ENCODE results near the gene LRRC23. TPM values are rescaled to one million over a fixed set of nuclear protein-coding genes. Genes with fewer than 3 reads are reported as not detected.
A peak's percentile ranks its signal among the peaks of the same experiment; 100 is the strongest.

Gene LRRC23
- total and polyA plus RNA-seq, 9 of the 15 experiments (the other 6 are each of a cell fraction or from before 2014, with no cell fraction given), result 2.2 to 7.0 (median 3.0) TPM

GRCh38 chr12:6903722-6904121 is 900 bp upstream of the LRRC23 start:
- Histone ChIP-seq H3K27ac (ENCODE audit: extremely low read depth, low read depth, low read length) (0 out of 3 replicates have a peak overlapping the region, but pooled peaks have one; percentile 83), H3K4me3 (no peak overlapping the region), H3K4me2 (ENCODE audit: insufficient read depth, low read length) (peak overlapping the region; percentile 96; the same call in 1 of the 2 replicates), H3K9ac (ENCODE audit: insufficient read depth in 1 of 2, low read depth in 2 of 2, low read length in 2 of 2) (peak overlapping the region in 1 of 2 experiments; percentile 79; a peak in 1 of 4 replicates), H3K79me2 (ENCODE audit: control insufficient read depth, insufficient read depth, low read length) (no peaks in the 10 kb centered on the region), H3K27me3 (ENCODE audit: control insufficient read depth in 2 of 2, insufficient read depth in 2 of 2, low read length in 2 of 2) (no peaks in the 10 kb centered on the region), H2AFZ (ENCODE audit: low read depth, low read length) (peak overlapping the region; percentile 98), H4K20me1 (replicated peaks; ENCODE audit: control insufficient read depth, insufficient read depth, low read length) (no peaks in the 10 kb centered on the region), H3K4me1 (replicated peaks in 1 of 2; ENCODE audit: control insufficient read depth in 2 of 2, insufficient read depth in 2 of 2, low read length in 2 of 2) (peaks cover 13 to 25% of the 10 kb centered on the region in 2 experiments), H3K9me3 (replicated peaks; ENCODE audit: control insufficient read depth, insufficient read depth, low read depth, low read length) (no peaks in the 10 kb centered on the region; the same call in 1 of the 2 replicates), H3K9me1 (ENCODE audit: control insufficient read depth, insufficient read depth, low read length) (no peaks in the 10 kb centered on the region), H3K36me3 (ENCODE audit: control insufficient read depth, insufficient read depth, low read length) (no peaks in the 10 kb centered on the region)
- TF ChIP-seq, protein P1, sequence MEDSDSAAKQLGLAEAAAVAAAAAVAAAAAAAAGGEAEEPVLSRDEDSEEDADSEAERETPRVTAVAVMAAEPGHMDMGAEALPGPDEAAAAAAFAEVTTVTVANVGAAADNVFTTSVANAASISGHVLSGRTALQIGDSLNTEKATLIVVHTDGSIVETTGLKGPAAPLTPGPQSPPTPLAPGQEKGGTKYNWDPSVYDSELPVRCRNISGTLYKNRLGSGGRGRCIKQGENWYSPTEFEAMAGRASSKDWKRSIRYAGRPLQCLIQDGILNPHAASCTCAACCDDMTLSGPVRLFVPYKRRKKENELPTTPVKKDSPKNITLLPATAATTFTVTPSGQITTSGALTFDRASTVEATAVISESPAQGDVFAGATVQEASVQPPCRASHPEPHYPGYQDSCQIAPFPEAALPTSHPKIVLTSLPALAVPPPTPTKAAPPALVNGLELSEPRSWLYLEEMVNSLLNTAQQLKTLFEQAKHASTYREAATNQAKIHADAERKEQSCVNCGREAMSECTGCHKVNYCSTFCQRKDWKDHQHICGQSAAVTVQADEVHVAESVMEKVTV (CRISPR knock-in tag; IDR thresholded peaks at IDR 0.05), result no peak
- no peak for TF ChIP-seq ETS1 (conservative IDR thresholded peaks at IDR 0.05; ENCODE audit: control insufficient read depth, low read depth, low read length)
- intact Hi-C loops (cut with micrococcal nuclease), result no loop called here
- no TSS peak for BruUV-seq (replicated peaks)
- no peak for FAIRE-seq
- POLR2A ChIA-PET, result interaction anchor here (0.5 to 1.3 kb wide), 2 partner anchors 41 kb away, joined by 3 read pairs; no protein-coding TSS in a partner anchor
- no peak for DNase-seq (ENCODE audit: extremely low read depth in 1 of 4, low spot score in 3 of 4)
- in situ Hi-C loops (cut with MboI), result no loop called here
- WGBS (ENCODE audit: insufficient coverage, low coverage, missing lambda C conversion rate), result 83% methylated on average over 1 of the region's 1 CpG
- no peak for ATAC-seq
- CTCF ChIA-PET (ENCODE audit: low intra/inter-chr PET ratio), result no interaction called here
